A549 (cell line): ENCODE measurements around the gene MPP4. TPM values are rescaled to one million over a fixed set of nuclear protein-coding genes. Genes with fewer than 3 reads are reported as not detected.

Experiments used
- ATAC-seq, 2 experiments: fragments of 200-7000 bp in 1 of 2; fragments of >200 bp in 1 of 2; cut with Nextera tagmentation in 1 of 2; cut with Tn5 transposase in 1 of 2; 3 replicates each; pipeline versions ENCODE4 v1.8.0 to v1.9.1; 2018 to 2020; ENCODE audit warnings: mild to moderate bottlenecking in 1 of 2, moderate library complexity in 1 of 2
- CTCF ChIA-PET: fragments of 300-600 bp; sonication (Branson Sonifier 250); formaldehyde crosslinking; extraction: SDS; loops from one replicate; lab custom pipeline; 2021; ENCODE audit warnings: antibody characterized with exemption, inconsistent platforms; lab: Yijun Ruan, JAX
- POLR2A ChIA-PET: fragments of 350-600 bp; formaldehyde crosslinking; extraction: SDS; loops from one replicate; lab custom pipeline; 2021; ENCODE audit warnings: antibody characterized with exemption, inconsistent platforms; lab: Yijun Ruan, JAX
- DNase-seq, 2 experiments: peaks; one replicate each; pipeline versions ENCODE4 v3.0.0 to v3.0.0-alpha.2; 2011 to 2016; ENCODE audit warnings: low read depth in 1 of 2, low spot score in 1 of 2
- FAIRE-seq: peaks from 2 replicates; lab custom pipeline; 2011; peaks lifted over from hg19 to GRCh38; lab: Jason Lieb, UNC
- H3K27ac ChIP-seq, 2 experiments: fragments of >200 bp; sonication (Bioruptor Twin); formaldehyde crosslinking; 3 replicates each; pipeline ENCODE4 v1.5.1; 2016 to 2017
- H3K4me1 ChIP-seq: fragments of >200 bp; sonication (Bioruptor Twin); formaldehyde crosslinking; 3 replicates; pipeline ENCODE4 v1.6.1; 2016
- H3K4me2 ChIP-seq: fragments of >200 bp; sonication (Bioruptor Twin); formaldehyde crosslinking; 3 replicates; pipeline ENCODE4 v1.6.1; 2016
- H3K4me3 ChIP-seq: fragments of >200 bp; sonication (Bioruptor Twin); formaldehyde crosslinking; 3 replicates; pipeline ENCODE4 v1.5.1; 2016
- H3K9me3 ChIP-seq: fragments of >200 bp; sonication (Bioruptor Twin); formaldehyde crosslinking; 3 replicates; pipeline ENCODE4 v1.6.1; 2016
- BHLHE40 ChIP-seq: IDR thresholded peaks from 2 replicates; pipeline ENCODE4 v1.6.1; 2012; ENCODE audit warnings: low read depth, low read length, inconsistent platforms
- CBX2 ChIP-seq: fragments of 200-600 bp; sonication (generic); IDR thresholded peaks from 2 replicates; pipeline ENCODE4 v1.6.1; 2016; ENCODE audit warnings: low read depth, mild to moderate bottlenecking, borderline replicate concordance
- CBX8 ChIP-seq: fragments of 200-600 bp; sonication (generic); IDR thresholded peaks from 2 replicates; pipeline ENCODE4 v1.6.1; 2016
- CEBPB ChIP-seq, 2 experiments: fragments of >200 bp in 1 of 2; sonication (Bioruptor Twin) in 1 of 2; formaldehyde crosslinking in 1 of 2; IDR thresholded peaks; 2 replicates each; pipeline ENCODE4 v1.6.1; 2012 to 2016
- EHF ChIP-seq: fragments of 250-450 bp; sonication (Bioruptor Pico); IDR thresholded peaks from 2 replicates; pipeline ENCODE4 v1.5.0; 2020; ENCODE audit warnings: mild to moderate bottlenecking
- ESRRA ChIP-seq: fragments of 150-350 bp; IDR thresholded peaks from 2 replicates; pipeline ENCODE4 v1.6.1; 2014; ENCODE audit warnings: mild to moderate bottlenecking, low read length, borderline replicate concordance
- FOSL2 ChIP-seq, 2 experiments: fragments of 450-650 bp in 1 of 2; fragments of >200 bp in 1 of 2; sonication (Bioruptor Twin) in 1 of 2; formaldehyde crosslinking; IDR thresholded peaks; 2 replicates each; pipeline versions ENCODE4 v1.5.0 to v1.6.1; 2016 to 2020; ENCODE audit warnings: mild to moderate bottlenecking in 1 of 2, moderate library complexity in 1 of 2
- HEYL ChIP-seq: fragments of 250-450 bp; sonication (Bioruptor Pico); IDR thresholded peaks from 2 replicates; pipeline ENCODE4 v1.8.0; 2021; ENCODE audit warnings: mild to moderate bottlenecking, moderate library complexity
- HOXB5 ChIP-seq: fragments of 250-450 bp; sonication (Bioruptor Pico); IDR thresholded peaks from 2 replicates; pipeline ENCODE4 v1.5.0; 2020; ENCODE audit warnings: mild to moderate bottlenecking, moderate library complexity
- JUN ChIP-seq, 2 experiments: fragments of >200 bp; sonication (Bioruptor Twin); formaldehyde crosslinking; IDR thresholded peaks; 2 replicates in 1 of 2; 3 replicates in 1 of 2; pipeline ENCODE4 v1.6.1; 2016 to 2017
- JUNB ChIP-seq: fragments of >200 bp; sonication (Bioruptor Twin); formaldehyde crosslinking; IDR thresholded peaks from 2 replicates; pipeline ENCODE4 v1.6.1; 2016
- MAFK ChIP-seq: fragments of 450-650 bp; IDR thresholded peaks from 2 replicates; pipeline ENCODE4 v1.6.1; 2014; ENCODE audit not compliant: partially characterized antibody
- MAZ ChIP-seq: fragments of 150-350 bp; IDR thresholded peaks from 2 replicates; pipeline ENCODE4 v1.6.1; 2014; ENCODE audit warnings: antibody characterized with exemption, low read depth, low read length, borderline replicate concordance
- PBX3 ChIP-seq: IDR thresholded peaks from 2 replicates; pipeline ENCODE4 v1.6.1; 2012
- POLR2A ChIP-seq: IDR thresholded peaks from 2 replicates; pipeline ENCODE4 v1.6.1; 2012; ENCODE audit warnings: mild to moderate bottlenecking, low read length
- POLR2AphosphoS2 ChIP-seq: conservative IDR thresholded peaks from 2 replicates; pipeline ENCODE4 v1.6.1; 2012; ENCODE audit warnings: low read length, improper control_type of control experiment, inconsistent platforms
- RAD21 ChIP-seq, 2 experiments: fragments of >200 bp in 1 of 2; sonication (Bioruptor Twin) in 1 of 2; formaldehyde crosslinking in 1 of 2; IDR thresholded peaks in 1 of 2; conservative IDR thresholded peaks in 1 of 2; 2 replicates in 1 of 2; 3 replicates in 1 of 2; pipeline ENCODE4 v1.6.1; 2012 to 2018; ENCODE audit warnings: inconsistent platforms in 1 of 2
- RFX5 ChIP-seq: fragments of 450-650 bp; IDR thresholded peaks from 2 replicates; pipeline ENCODE4 v1.7.1; 2014; ENCODE audit warnings: antibody characterized with exemption, mild to moderate bottlenecking, moderate library complexity
- TFCP2L1 ChIP-seq: fragments of 250-450 bp; sonication (Bioruptor Pico); IDR thresholded peaks from 2 replicates; pipeline ENCODE4 v1.5.0; 2021; ENCODE audit warnings: mild to moderate bottlenecking
- TP53 ChIP-seq: fragments of 250-450 bp; sonication (Bioruptor Pico); IDR thresholded peaks from 2 replicates; pipeline ENCODE4 v1.5.0; 2021; ENCODE audit warnings: mild to moderate bottlenecking, moderate library complexity
- USF2 ChIP-seq: fragments of 450-650 bp; IDR thresholded peaks from 2 replicates; pipeline ENCODE4 v1.6.1; 2014; ENCODE audit warnings: antibody characterized with exemption
- ZNF302 ChIP-seq: fragments of 250-450 bp; sonication (Bioruptor Pico); IDR thresholded peaks from 2 replicates; pipeline ENCODE4 v1.9.0; 2021; ENCODE audit warnings: inconsistent platforms, mild to moderate bottlenecking, moderate library complexity
- ZSCAN20 ChIP-seq: fragments of 250-450 bp; sonication (Bioruptor Pico); IDR thresholded peaks from 2 replicates; pipeline ENCODE4 v1.8.0; 2022; ENCODE audit warnings: mild to moderate bottlenecking, moderate library complexity
- WGBS: methylation state at CpG from one replicate; pipeline ENCODE4 v1.1.6; 2017; ENCODE audit errors: missing lambda C conversion rate; 5-methylcytosine and 5-hydroxymethylcytosine counted together
- polyA plus RNA-seq, 4 experiments: library from polyadenylated mRNA; depleted of rRNA in 3 of 4; stranded (reverse); fragments of >200 nt; fragmentation: RNase III in 1 of 4; extraction: RNeasy Plus Mini Kit Qiagen cat#74134 plus additional on column Dnase treatment in 1 of 4; gene quantifications; 2 replicates in 3 of 4; 3 replicates in 1 of 4; pipeline ENCODE4 v1.2.3, GENCODE V29; 2011 to 2017

Gene MPP4
- polyA plus RNA-seq, 2 of the 4 experiments (the other 2 are of a cell fraction): 0.06 to 0.19 TPM

GRCh38 chr2:201608021-201608420 lies 90.4 kb downstream of the MPP4 start:
- peaks cover 4% of the 10 kb centered on the region; the same call in 1 of the 3 replicates for H3K9me3 ChIP-seq
- 13% methylated on average over 1 of the region's 1 CpG for WGBS
- no peak overlapping the region for H3K4me3 ChIP-seq
- no peak overlapping the region for H3K4me2 ChIP-seq
- no peak for TF ChIP-seq POLR2AphosphoS2
- TF ChIP-seq EHF (CRISPR knock-in tag): no peak
- no peak for TF ChIP-seq ZSCAN20
- TF ChIP-seq CEBPB (IDR thresholded peaks at IDR 0.05): no peak
- no peak for TF ChIP-seq POLR2A
- TF ChIP-seq ZNF302 (CRISPR knock-in tag): no peak
- no peak for TF ChIP-seq JUNB
- no peak for TF ChIP-seq RFX5
- no peak for TF ChIP-seq CBX8
- TF ChIP-seq ESRRA: no peak
- TF ChIP-seq TFCP2L1 (CRISPR knock-in tag): no peak
- TF ChIP-seq CBX2: no peak
- no peak for TF ChIP-seq FOSL2 (IDR thresholded peaks at IDR 0.05)
- TF ChIP-seq FOSL2 (CRISPR knock-in tag; IDR thresholded peaks at IDR 0.05): no peak
- TF ChIP-seq, all 56 proteins: peak for 0
- ATAC-seq: no peak
- H3K27ac ChIP-seq: no peak overlapping the region
- FAIRE-seq: no peak
- DNase-seq: no peak
- ChIA-PET POLR2A (no interaction called here), CTCF (no interaction called here)
- H3K4me1 ChIP-seq: no peaks in the 10 kb centered on the region

- no peaks in the 10 kb centered on the region for H3K4me1 ChIP-seq
- no peak for ATAC-seq
- no peak for DNase-seq
- H3K4me2 ChIP-seq: no peak overlapping the region
- no peak overlapping the region for H3K4me3 ChIP-seq
- H3K27ac ChIP-seq: no peak overlapping the region
- no peak for TF ChIP-seq RAD21 (conservative IDR thresholded peaks at IDR 0.05 in 1 of 2, IDR thresholded peaks at IDR 0.05 in 1 of 2)
- peak; percentile 57 for TF ChIP-seq MAFK
- TF ChIP-seq TP53 (CRISPR knock-in tag): no peak
- peaks cover 4% of the 10 kb centered on the region; the same call in 1 of the 3 replicates for H3K9me3 ChIP-seq
- no peak for FAIRE-seq
- POLR2A ChIA-PET: no interaction called here
- CTCF ChIA-PET: interaction anchor here (0.6 kb wide), 1 partner anchor 449 kb away, joined by 3 read pairs; no protein-coding TSS in a partner anchor
- WGBS: 29% methylated on average over 2 of the region's 2 CpGs
Measured at GRCh38 chr2:201607568-201607967, 90.9 kb downstream of the MPP4 start.

- FAIRE-seq: no peak
- 80% methylated on average over 3 of the region's 3 CpGs for WGBS
- no peak for ATAC-seq
- DNase-seq: no peak
- no peak overlapping the region for H3K4me3 ChIP-seq
- no peak for TF ChIP-seq MAZ
- no peak for TF ChIP-seq FOSL2 (IDR thresholded peaks at IDR 0.05)
- no peak for TF ChIP-seq FOSL2 (CRISPR knock-in tag; IDR thresholded peaks at IDR 0.05)
- no peak for TF ChIP-seq USF2
- no peak for TF ChIP-seq BHLHE40
- TF ChIP-seq PBX3: no peak
- no peak for TF ChIP-seq HEYL (CRISPR knock-in tag)
- no peak for TF ChIP-seq JUN (IDR thresholded peaks at IDR 0.05)
- no peak for TF ChIP-seq HOXB5 (CRISPR knock-in tag)
- H3K27ac ChIP-seq: no peak overlapping the region
- no peaks in the 10 kb centered on the region; the same call in 2 of the 3 replicates for H3K9me3 ChIP-seq
- H3K4me1 ChIP-seq: no peaks in the 10 kb centered on the region
- ChIA-PET CTCF (no interaction called here), POLR2A (no interaction called here)
- no peak overlapping the region for H3K4me2 ChIP-seq
Measured at GRCh38 chr2:201600906-201601305, 97.5 kb downstream of the MPP4 start.
